ENCODE measurements around the gene VPS36. TPM values are rescaled to one million over a fixed set of nuclear protein-coding genes. Genes with fewer than 3 reads are reported as not detected.
A peak's percentile ranks its signal among the peaks of the same experiment; 100 is the strongest.
"Not testable (repeated sequence)": the region's sequence is repeated elsewhere in the genome, so short reads cannot be mapped to it uniquely, and the experiment has no call there.

The VPS36 gene, protein sequence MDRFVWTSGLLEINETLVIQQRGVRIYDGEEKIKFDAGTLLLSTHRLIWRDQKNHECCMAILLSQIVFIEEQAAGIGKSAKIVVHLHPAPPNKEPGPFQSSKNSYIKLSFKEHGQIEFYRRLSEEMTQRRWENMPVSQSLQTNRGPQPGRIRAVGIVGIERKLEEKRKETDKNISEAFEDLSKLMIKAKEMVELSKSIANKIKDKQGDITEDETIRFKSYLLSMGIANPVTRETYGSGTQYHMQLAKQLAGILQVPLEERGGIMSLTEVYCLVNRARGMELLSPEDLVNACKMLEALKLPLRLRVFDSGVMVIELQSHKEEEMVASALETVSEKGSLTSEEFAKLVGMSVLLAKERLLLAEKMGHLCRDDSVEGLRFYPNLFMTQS
- total RNA-seq = 25.0 TPM
- long read RNA-seq, full-length matches to known transcripts = 59 of 85 reads
- long read RNA-seq, partial matches to known transcripts = 16 of 85 reads
- long read RNA-seq, other reads (novel, unspliced or antisense) = 10 of 85 reads

GRCh38 chr13:52450012-52450792 lies at the start of gene VPS36:
Gene VPS36, minus strand, starts transcription at chr13:52450634. Its CDS starts 40 bp downstream, at chr13:52450594.
- peak; percentile 92 for ATAC-seq (ENCODE audit: poor library complexity)
- intact Hi-C loops (cut with DNase I) = no loop called here

DNA sequence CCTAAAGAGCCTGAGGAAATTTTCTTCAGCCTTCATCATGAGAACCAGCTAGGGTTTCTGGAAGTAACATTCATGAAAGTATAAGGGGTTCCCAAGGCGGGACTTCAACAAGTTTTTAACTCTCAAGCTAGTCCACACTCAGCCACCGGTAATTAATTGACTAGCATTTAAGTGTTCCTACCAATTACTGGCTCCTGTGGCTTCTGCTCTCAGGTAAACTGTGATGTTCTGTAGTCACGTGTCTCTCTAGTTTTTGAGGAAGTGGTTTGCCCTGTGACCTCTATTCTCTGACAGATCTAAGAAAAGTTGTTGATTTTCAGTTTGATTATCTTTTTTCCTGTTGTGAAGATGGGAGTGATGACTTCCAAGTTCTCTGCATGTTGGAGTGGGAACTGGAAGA lies 47.5 kb upstream of the VPS36 start:
- intact Hi-C loops (cut with DNase I); ATAC-seq (ENCODE audit: poor library complexity); DNase-seq: not testable (repeated sequence)

More at GRCh38 chr13:52450012-52450792, at the start of gene VPS36:
- peak; percentile 99 for DNase-seq

GRCh38 chr13:52494241-52494640 lies 43.8 kb upstream of the VPS36 start:
- intact Hi-C loops (cut with DNase I); DNase-seq; ATAC-seq (ENCODE audit: poor library complexity): not testable (repeated sequence)

DNA sequence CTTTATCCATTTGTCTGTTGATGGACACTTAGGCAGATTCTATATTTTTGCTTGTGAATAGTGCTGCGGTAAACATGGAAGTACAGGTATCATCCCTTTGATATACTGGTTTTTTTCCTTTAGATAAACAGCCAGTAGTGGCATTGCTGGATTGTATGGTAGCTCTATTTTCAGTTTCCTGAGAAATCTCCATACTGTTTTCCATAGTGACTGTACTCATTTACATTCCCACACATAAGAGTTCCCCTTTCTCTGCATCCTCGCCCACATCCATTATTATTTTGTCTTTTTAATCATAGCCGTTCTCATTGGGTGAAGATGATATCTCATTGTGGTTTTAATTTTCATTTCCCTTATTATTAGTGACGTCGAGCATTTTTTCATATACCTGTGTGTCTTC lies 40.6 kb upstream of the VPS36 start:
- DNase-seq; ATAC-seq (ENCODE audit: poor library complexity); intact Hi-C loops (cut with DNase I): not testable (repeated sequence)

DNA sequence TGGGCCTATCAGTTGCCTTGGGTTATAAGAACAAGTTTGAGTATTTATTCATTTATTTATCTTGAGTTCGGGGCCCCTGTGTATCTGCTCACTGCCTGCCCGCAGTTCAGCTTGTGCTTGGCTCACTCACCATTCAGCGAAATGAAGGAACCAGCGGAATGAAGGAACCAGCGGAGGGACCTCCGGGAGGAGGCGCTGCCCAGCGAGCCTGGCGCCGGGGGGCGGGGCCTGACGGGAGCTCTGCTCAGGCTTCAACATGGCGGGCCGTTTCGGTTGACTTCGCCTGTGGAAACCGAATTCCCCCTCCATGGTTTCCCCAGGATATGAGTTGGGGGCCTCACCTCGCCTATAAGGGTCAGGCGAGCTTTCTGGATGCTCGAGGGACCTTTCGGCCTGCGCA lies 38.3 kb upstream of the VPS36 start:
- DNase-seq; intact Hi-C loops (cut with DNase I); ATAC-seq (ENCODE audit: poor library complexity): not testable (repeated sequence)

DNA sequence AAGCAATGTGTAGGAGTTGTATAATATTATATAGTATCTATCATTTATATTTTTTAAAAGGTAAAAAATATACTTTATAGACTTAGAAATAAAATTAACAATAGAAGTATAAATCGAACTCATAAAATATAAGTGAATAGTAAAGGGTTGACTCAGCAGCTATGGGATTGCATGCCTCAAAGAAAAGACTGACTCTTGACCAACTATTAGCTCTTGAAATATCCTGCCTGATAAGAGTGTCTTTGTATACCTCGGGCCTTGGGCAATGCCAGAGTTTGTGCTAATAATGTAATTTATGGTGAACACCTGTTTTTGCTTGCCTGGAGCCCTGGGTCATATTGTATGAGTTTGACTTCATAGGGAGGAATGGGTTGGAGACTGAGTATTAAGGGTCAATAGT lies 36.6 kb upstream of the VPS36 start:
- intact Hi-C loops (cut with DNase I); ATAC-seq (ENCODE audit: poor library complexity); DNase-seq: not testable (repeated sequence)

DNA sequence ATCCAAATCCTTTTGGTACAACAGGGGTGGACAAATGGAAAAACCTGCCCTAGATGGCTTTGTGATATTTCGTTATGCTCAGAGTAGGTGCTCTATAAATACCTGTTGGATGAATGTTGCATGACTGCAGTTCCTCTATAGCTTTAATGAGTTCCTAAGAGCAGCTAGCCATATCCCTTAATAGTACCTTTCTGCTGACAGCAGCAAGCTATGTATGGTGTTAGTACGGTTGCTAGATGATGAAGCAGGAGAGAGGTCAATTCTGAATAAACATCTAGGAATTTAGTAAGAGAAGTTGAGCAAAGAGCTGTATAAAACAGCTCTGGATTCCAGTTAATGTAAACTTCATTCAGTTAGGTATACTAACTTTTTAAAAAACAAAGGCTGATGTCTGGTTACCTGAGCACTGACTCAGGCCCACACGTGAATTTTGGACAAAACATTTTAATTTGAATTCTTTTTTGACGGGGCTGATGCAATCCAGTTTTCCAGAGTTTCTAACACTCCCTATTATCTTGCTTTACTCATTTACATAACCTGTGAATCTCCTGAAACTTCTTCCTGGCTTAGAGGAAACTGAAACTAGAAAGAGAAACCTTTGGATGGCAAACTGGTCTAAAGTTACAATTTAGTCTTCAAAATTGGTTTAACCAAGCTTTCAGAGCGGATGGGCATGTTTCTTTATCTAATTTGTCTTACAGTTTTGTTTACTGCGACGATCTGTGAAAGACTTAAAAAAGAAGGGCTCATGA lies 30.4 kb upstream of the VPS36 start:
- ATAC-seq (ENCODE audit: poor library complexity); DNase-seq: not testable (repeated sequence)

DNA sequence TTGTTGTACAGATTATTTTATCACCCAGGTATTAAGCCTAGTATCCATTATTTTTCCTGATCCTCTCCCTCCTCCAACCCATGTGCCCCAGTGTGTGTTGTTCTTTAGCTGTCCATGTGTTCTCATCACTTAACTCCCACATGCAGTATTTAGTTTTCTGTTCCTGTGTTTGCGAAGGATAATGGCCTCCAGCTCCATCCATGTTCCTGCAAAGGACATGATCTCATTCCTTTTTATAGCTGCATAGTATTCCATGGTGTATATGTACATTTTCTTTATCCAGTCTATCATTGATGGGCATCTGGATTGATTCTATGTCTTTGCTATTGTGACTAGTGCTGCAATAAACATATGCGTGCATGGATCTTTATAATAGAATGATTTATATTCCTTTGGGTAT lies 18.1 kb upstream of the VPS36 start:
- intact Hi-C loops (cut with DNase I); ATAC-seq (ENCODE audit: poor library complexity); DNase-seq: not testable (repeated sequence)

More for the DNA sequence above, 30.4 kb upstream of the VPS36 start:
- intact Hi-C loops (cut with DNase I) = not testable (repeated sequence)

DNA sequence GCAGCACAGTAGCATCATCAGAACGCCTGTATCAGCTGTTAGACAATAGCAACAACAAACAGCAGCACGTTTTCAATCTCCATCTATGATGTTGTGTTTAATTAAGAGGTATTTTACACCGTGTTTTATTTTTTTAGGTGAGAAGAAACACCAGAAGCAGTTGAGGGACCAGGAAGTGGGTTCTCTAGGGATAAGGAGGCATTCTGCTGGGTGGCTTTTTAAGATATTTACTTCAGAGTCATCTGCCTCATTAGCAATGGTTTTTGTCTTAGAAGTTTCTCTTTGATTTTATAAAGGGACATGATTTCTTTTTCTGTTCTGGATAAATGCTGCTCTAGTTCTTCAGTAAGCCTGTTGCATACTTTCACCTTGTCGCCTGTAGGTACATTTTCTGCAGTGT lies 13.1 kb upstream of the VPS36 start:
- intact Hi-C loops (cut with DNase I) = no loop called here
- ATAC-seq (ENCODE audit: poor library complexity) (no peak), DNase-seq (no peak)

DNA sequence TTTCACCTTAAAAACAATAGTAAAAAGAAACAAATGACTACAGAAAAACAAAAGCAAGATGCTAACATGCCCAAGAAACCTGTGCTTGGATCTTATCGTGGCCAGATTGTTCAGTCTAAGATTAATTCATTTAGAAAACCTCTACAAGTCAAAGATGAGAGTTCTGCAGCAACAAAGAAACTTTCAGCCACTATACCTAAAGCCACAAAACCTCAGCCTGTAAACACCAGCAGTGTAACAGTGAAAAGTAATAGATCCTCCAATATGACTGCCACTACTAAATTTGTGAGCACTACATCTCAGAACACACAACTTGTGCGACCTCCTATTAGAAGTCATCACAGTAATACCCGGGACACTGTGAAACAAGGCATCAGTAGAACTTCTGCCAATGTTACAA lies 10.8 kb upstream of the VPS36 start:
- intact Hi-C loops (cut with DNase I) = no loop called here
- ATAC-seq (ENCODE audit: poor library complexity) = no peak
- DNase-seq = no peak

DNA sequence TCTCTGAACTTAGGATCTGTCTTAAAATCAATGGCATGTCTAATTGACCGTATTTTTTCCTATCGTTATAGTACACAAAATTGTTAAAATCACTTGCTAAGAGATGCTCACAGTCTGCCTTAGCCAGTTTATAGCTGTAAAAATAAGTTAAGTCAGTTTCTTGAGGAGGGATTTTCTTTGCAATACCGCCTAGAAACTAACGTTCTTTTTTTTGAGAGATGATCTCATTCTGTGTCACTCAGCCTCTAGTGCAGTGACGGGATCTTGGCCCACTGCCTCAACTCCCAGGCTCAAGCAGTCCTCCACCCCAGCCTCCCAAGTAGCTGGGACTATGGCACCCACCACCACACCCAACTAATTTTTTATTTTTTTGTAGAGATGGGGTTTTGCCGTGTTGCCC lies 9.2 kb upstream of the VPS36 start:
- intact Hi-C loops (cut with DNase I) = no loop called here
- ATAC-seq (ENCODE audit: poor library complexity) = no peak
- DNase-seq = no peak

DNA sequence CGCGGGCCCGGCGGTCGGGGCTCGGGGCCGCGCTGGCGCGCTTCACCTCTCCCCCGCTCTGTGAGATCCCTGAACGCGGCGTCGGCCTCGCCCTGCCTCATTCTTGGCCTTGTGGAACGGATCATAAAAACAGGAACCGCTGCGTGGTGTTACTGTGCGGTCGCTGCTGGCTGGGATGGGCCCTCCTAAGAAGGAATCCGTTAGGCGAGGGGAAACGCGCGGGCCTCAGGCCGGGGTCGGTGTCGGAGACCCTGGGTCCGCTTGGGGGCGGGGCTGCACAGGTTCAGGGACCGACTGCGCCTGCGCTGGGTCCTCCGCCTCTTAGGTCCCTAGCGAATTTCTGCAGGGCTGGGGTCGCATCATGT lies 5.2 kb upstream of the VPS36 start:
- ATAC-seq (ENCODE audit: poor library complexity) = peak; percentile 70
- DNase-seq = peak; percentile 82
- intact Hi-C loops (cut with DNase I) = no loop called here

DNA sequence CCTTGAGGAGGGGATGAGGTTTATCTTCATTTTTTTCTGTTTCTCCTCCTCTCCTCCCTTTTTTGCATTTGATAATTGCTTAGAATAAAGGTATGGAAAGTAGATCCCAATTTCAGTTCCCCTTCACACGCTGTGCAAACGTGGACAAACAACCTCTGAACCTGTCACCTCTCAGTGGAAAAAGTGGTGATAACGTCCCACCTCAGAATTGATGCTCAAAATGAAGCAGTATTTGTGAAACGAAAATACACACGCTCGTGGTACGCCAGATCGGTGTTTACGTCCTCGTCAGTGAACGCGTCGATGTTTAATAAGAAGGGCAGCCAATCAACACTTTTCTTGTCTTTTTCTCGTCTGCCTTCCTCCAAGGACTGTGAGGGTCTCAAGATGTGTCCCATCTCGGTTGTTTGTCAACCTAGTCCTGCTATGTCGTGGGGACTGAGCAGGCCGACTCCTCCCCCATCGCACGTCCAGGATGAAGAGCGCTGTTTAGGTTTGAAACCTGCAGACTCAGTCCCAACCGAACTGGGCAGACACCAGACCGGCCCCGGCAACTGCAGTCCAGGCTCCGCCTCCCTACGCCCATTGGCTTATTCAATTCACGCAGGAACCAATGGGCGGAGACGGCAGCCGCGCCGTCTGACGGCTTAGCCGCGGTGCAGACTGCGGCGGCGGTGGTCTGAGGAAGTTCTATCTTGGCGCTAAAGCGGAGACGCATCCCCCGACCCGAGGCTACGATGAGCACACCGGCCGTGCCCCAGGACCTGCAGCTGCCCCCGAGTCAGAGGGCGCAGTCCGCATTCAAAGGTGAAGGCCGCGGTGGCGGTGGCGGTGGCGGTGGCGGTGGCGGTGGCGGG lies 4.6 kb upstream of the VPS36 start, which contains the start of gene CKAP2:
Gene CKAP2, plus strand, starts transcription at position 659 of the 857 bp plus-strand sequence. Its CDS starts 79 bp downstream, at position 738.
- peak; percentile 97 for DNase-seq
- ATAC-seq (ENCODE audit: poor library complexity) = peak; percentile 92
- intact Hi-C loops (cut with DNase I) = no loop called here

- ATAC-seq (ENCODE audit: poor library complexity) = no peak
- intact Hi-C loops (cut with DNase I) = no loop called here
- no peak for DNase-seq
Observed at GRCh38 chr13:52454459-52454819, 4.0 kb upstream of the VPS36 start.

DNA sequence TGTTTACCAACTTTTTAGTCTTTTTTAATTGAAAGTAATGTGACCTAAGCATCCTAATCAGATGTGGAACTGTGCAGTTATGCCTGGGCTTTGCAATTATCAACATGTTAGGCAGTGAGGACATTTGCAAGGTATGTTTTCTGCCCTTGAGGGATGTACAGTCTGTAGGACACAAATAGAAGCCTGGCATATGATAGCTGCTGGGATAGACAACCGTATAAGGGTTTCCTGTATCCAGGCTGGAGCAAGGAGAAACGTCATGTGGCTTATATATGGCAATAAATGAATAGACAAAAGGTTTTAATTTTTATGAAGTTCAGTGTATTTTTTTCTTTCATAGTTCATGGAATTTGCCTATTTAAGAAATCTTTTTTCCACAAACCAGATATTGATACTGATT lies 2.0 kb upstream of the VPS36 start:
- intact Hi-C loops (cut with DNase I) = no loop called here
- DNase-seq = no peak
- no peak for ATAC-seq (ENCODE audit: poor library complexity)

- no peak for DNase-seq
- no peak for ATAC-seq (ENCODE audit: poor library complexity)
- intact Hi-C loops (cut with DNase I) = no loop called here
Observed at GRCh38 chr13:52451135-52451804, 836 bp upstream of the VPS36 start.

GRCh38 chr13:52450793-52451116 lies 321 bp upstream of the VPS36 start:
- no peak for ATAC-seq (ENCODE audit: poor library complexity)
- intact Hi-C loops (cut with DNase I) = no loop called here
- no peak for DNase-seq
